Tibial artery (tissue), 4 donors: ENCODE data around the gene PGAP1.

ENCODE experiments used
- DNase-seq, 2 donors: peaks; one replicate each; pipeline ENCODE4 v3.0.0-alpha.2; 2019
- H3K27ac ChIP-seq, 2 donors: fragments of 200-600 bp; sonication (generic) in 1 of 2; 1 replicate in 1 of 2; 2 replicates in 1 of 2; pipeline ENCODE4 v1.5.1; 2018 to 2019; ENCODE audit warnings: mild to moderate bottlenecking in 1 of 2
- H3K27me3 ChIP-seq, 2 donors: fragments of 200-600 bp; sonication (generic) in 1 of 2; one replicate each; pipeline versions ENCODE4 v1.5.1 to v1.6.0; 2016 to 2019
- H3K36me3 ChIP-seq, 3 donors: fragments of 200-600 bp; sonication (generic) in 2 of 3; one replicate each; pipeline ENCODE4 v1.5.1; 2016 to 2019; ENCODE audit warnings: mild to moderate bottlenecking in 2 of 3
- H3K4me1 ChIP-seq, 4 donors: fragments of 200-600 bp; sonication (generic) in 2 of 4; 1 replicate in 3 of 4; 2 replicates in 1 of 4; pipeline ENCODE4 v1.5.1; 2016 to 2019
- H3K4me3 ChIP-seq, 2 donors: fragments of 200-600 bp; sonication (generic) in 1 of 2; 1 replicate in 1 of 2; 2 replicates in 1 of 2; pipeline ENCODE4 v1.5.1; 2018 to 2019; ENCODE audit warnings: mild to moderate bottlenecking in 2 of 2
- H3K9me3 ChIP-seq, 3 donors: fragments of 200-600 bp; sonication (generic) in 1 of 3; one replicate each; pipeline ENCODE4 v1.5.1; 2016 to 2019
- CTCF ChIP-seq, 2 experiments: fragments of 200-600 bp in 1 of 2; fragments of 450-650 bp in 1 of 2; IDR thresholded peaks; one replicate each; pipeline ENCODE4 v1.5.1; 2017 to 2019; ENCODE audit warnings: antibody characterized with exemption in 2 of 2, mild to moderate bottlenecking in 1 of 2, moderate library complexity in 1 of 2
- intact Hi-C: fragments of 100-400 bp; cut with DNase I; formaldehyde crosslinking; loops from one replicate; pipeline ENCODE4 v1.15.0; 2023; ENCODE audit warnings: low total_unique reads

The PGAP1 gene

DNA sequence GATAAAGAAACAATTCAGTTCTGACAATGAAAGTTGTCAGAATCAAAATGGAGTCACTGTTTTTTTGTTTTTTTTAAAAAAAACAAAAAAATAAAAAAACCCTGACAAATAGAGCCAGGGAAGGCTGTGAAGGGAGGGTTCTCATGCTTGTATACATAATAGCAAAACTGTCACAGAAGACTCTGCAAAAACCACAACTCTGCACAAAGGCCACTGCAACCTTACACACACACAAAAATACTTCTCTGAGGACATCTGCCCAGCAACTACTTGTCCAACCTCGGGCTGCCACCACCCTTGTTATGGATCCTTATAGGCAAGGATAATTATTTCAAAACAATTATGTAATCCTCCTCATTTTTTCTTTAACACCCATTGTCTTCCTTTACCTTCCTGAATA, 75.4 kb downstream of the PGAP1 start:
- H3K36me3 ChIP-seq, result no peaks in the 10 kb centered on the region
- H3K4me3 ChIP-seq, result no peak overlapping the region
- H3K4me1 ChIP-seq, result no peaks in the 10 kb centered on the region
- H3K27ac ChIP-seq, result no peak overlapping the region
- H3K9me3 ChIP-seq, result no peaks in the 10 kb centered on the region
- intact Hi-C loops, result no loop called here
- no peak for TF ChIP-seq CTCF (IDR thresholded peaks at IDR 0.05)
- no peaks in the 10 kb centered on the region for H3K27me3 ChIP-seq
- DNase-seq, result no peak

GRCh38 chr2:196849895-196850294, 76.6 kb downstream of the PGAP1 start:
- intact Hi-C loops, result no loop called here
- DNase-seq, result no peak
- no peak overlapping the region for H3K27ac ChIP-seq
- no peaks in the 10 kb centered on the region for H3K9me3 ChIP-seq
- no peaks in the 10 kb centered on the region for H3K36me3 ChIP-seq
- no peaks in the 10 kb centered on the region for H3K4me1 ChIP-seq
- H3K4me3 ChIP-seq, result no peak overlapping the region
- TF ChIP-seq CTCF (IDR thresholded peaks at IDR 0.05), result no peak
- no peaks in the 10 kb centered on the region for H3K27me3 ChIP-seq

GRCh38 chr2:196846295-196846694, 80.2 kb downstream of the PGAP1 start:
- Histone ChIP-seq H3K4me3 (no peak overlapping the region), H3K27me3 (no peaks in the 10 kb centered on the region), H3K9me3 (no peaks in the 10 kb centered on the region), H3K27ac (no peak overlapping the region), H3K4me1 (no peaks in the 10 kb centered on the region), H3K36me3 (peaks cover 0 to 11% (median 8%) of the 10 kb centered on the region in 3 donors)
- TF ChIP-seq CTCF (IDR thresholded peaks at IDR 0.05), result no peak
- no peak for DNase-seq
- intact Hi-C loops, result no loop called here

GRCh38 chr2:196845371-196845770, 81.1 kb downstream of the PGAP1 start:
- intact Hi-C loops, result no loop called here
- Histone ChIP-seq H3K4me1 (no peaks in the 10 kb centered on the region), H3K9me3 (no peaks in the 10 kb centered on the region), H3K27me3 (no peaks in the 10 kb centered on the region), H3K27ac (no peak overlapping the region), H3K36me3 (peaks cover 7 to 15% (median 8%) of the 10 kb centered on the region in 3 donors), H3K4me3 (no peak overlapping the region)
- no peak for TF ChIP-seq CTCF (IDR thresholded peaks at IDR 0.05)
- no peak for DNase-seq

GRCh38 chr2:196840171-196840570, 86.3 kb downstream of the PGAP1 start:
- intact Hi-C loops, result no loop called here
- no peaks in the 10 kb centered on the region for H3K27me3 ChIP-seq
- TF ChIP-seq CTCF (IDR thresholded peaks at IDR 0.05), result no peak
- no peaks in the 10 kb centered on the region for H3K9me3 ChIP-seq
- H3K27ac ChIP-seq, result no peak overlapping the region
- H3K36me3 ChIP-seq, result peaks cover 23 to 25% (median 24%) of the 10 kb centered on the region in 3 donors
- no peak overlapping the region for H3K4me3 ChIP-seq
- no peaks in the 10 kb centered on the region for H3K4me1 ChIP-seq
- DNase-seq, result no peak

- TF ChIP-seq CTCF (IDR thresholded peaks at IDR 0.05), result no peak
- H3K4me3 ChIP-seq, result no peak overlapping the region
- peaks cover 23 to 25% (median 24%) of the 10 kb centered on the region in 3 donors for H3K36me3 ChIP-seq
- intact Hi-C loops, result no loop called here
- H3K27me3 ChIP-seq, result no peaks in the 10 kb centered on the region
- no peak for DNase-seq
- H3K4me1 ChIP-seq, result no peaks in the 10 kb centered on the region
- no peak overlapping the region for H3K27ac ChIP-seq
- H3K9me3 ChIP-seq, result no peaks in the 10 kb centered on the region
Measured at GRCh38 chr2:196839574-196839973, 86.9 kb downstream of the PGAP1 start.
